HG03442 (cell line): Measurements from ENCODE around the gene C1QTNF12.

Experiments
- ATAC-seq: cut with Tn5 transposase; IDR thresholded peaks from one replicate; pipeline ENCODE4 v1.9.1; 2021; ENCODE audit warnings: mild to moderate bottlenecking, moderate library complexity; ENCODE audit not compliant: unreplicated experiment

Gene C1QTNF12

DNA sequence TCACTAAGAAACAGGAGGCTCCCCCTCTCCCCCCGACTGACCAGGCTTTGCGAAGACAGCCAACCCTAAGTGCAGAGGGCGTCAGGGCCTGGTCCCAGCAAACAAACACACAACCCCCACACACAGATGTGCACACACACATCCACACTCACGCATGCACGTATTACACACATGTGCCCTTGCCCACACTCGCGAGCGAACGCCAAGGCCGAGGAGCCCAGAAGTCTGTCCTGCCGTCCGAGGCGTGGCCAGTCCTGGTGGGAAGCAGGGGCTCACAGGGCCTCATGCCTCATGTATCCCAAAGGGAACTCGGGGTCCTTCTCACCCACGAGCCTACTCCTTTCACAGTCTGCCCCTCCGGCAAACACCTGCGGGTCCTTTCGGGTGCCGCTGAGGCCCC lies 16.8 kb downstream of the C1QTNF12 start:
- no peak for ATAC-seq

DNA sequence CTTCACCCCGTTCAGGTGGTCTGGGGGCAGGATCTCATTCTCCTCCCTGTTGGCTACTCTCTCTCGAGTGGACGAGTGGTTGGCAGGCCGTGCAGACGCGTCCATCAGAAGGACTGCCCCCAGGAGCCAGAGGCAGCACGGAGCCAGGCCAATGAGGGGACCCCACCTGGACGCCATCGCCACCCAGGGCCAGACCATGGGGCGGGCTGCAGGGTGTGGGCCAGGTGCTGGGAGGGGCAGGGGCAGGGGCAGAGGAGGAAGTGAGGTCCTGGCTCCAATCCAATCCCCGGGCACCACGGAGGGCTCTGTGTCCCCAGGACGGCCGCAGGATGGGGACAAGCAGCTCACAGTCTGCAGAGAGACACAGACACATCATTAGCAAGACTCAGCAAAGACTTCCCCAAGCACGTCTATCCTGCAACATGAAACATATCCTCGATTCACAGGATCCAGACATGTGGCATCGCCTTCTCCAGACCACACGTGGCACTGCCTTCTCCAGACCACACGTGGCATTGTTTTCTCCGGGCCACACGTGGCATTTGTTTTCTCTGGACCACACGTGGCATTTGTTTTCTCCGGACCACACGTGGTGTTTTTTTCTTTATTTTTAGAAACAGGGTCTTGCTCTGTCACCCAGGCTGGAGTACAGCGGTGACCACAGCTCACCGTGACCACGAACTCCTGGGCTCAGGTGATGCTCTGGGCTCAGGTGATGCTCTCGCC lies 17.8 kb downstream of the C1QTNF12 start:
- no peak for ATAC-seq

DNA sequence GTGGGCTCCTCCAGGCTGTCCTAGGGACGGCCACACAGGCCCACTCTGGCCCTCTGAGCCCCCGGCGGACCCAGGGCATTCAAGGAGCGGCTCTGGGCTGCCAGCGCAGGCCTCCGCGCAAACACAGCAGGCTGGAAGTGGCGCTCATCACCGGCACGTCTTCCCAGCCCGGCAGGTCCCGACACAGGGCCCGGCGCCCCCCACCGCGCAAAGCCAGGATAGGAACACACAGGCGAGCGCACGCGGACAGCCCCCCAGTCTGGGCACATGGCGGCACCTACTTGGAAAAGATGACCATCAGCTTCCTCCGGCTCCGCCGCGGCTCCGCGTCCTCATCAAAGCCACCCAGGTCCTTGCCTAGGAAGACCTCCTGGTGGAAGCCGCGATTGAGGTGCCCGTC lies 18.3 kb downstream of the C1QTNF12 start:
- ATAC-seq: no peak

DNA sequence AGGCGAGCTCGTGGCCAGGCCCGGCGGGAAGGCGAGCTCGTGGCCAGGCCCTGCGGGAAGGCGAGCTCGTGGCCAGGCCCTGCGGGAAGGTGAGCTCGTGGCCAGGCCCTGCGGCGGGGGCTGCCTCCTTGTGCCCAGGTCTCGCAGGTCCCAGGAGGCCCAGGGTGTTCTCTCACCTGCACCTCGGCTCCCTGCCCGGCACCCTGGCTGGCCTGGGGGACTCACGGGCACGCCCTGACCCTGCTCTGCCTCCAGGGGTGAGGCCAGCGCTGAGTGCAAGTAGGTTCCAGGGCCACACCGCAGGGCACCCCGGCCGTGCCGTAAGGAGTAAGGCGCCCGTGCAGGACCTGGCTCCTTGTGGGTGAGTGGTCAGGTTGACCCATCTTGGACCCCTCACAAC lies 19.1 kb downstream of the C1QTNF12 start:
- ATAC-seq: no peak

DNA sequence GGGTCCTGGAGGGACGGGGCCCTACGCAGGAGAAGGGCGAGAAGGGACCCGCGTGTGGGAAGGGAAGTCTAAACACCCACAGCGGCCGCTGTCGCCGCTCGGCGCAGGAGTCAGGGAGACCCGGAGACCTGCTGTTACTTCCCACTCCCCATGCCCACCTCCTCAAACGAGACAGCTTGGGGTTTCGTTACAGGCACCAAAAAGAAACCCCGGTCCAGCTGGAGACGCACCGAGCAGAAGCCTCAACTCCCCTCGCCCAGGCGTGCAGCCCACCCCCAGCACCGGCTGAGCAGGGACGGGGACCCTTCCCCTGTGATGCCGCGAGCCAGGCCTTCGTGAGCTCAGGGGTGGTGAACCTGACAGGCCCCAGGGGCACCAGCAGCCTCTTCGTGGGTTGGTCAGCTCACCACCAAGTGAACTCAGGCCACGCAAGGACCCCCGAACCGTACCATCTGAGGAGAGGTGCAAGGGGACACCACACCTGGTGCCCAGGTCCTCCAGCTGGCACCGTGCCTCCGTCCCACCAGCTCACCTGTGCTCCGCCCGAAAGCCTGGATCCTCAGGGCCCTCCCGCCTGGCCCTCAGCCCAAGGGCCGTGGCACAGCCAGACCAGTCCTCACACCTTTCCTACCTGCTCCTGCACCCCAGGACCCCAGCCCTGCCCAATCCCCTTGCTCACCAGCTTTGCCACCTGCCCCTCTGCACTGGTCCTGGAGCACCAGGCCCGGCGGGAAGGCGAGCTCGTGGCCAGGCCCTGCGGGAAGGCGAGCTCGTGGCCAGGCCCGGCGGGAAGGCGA lies 19.8 kb downstream of the C1QTNF12 start:
- ATAC-seq: no peak

DNA sequence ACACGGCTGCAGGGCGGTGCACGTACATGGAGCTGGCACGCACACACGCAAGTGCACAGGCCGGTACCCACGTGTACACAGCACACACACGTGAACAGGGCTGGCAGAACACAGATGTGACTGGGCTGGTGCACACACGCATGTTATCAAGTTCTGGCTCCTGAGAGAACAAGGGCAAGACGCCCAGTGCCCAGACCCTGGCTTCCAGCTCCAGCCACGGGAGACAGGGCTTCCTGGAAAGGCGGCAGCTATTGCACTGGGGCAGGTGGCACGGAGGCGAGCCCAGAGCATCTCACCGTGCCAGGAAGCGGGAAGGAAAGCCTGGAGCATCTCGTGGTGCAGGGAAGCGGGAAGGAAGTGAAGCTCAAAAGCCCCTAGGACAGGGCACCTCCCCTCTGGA lies 20.6 kb downstream of the C1QTNF12 start:
- ATAC-seq: no peak

DNA sequence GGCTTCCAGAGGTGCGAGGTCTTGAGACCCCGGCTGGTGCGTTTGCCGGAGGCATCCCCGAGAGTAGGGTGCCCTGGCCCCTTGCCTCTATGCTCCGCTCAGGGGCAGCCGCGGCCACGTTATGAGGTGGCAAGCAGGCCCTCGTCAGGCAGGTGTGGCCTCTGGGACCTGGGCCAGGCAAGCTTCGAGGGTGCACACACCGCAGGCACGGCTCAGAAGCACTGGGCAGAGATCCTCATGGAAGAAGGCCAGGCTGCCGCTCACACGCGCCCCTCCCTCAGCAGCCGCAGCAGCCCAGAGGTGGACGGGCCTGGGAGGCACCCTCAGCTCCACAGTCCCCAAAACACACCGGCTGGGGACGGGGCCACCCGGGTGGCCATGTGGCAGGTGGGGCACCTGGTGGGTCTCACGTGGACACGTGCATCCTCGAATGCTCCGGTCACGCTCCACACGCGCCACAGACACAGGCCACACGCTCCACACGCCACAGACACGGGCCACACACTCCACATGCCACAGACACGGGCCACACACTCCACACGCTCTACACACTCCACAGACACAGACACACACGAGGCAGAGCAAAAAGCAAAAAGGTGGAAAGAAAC lies 21.2 kb downstream of the C1QTNF12 start:
- ATAC-seq: no peak

DNA sequence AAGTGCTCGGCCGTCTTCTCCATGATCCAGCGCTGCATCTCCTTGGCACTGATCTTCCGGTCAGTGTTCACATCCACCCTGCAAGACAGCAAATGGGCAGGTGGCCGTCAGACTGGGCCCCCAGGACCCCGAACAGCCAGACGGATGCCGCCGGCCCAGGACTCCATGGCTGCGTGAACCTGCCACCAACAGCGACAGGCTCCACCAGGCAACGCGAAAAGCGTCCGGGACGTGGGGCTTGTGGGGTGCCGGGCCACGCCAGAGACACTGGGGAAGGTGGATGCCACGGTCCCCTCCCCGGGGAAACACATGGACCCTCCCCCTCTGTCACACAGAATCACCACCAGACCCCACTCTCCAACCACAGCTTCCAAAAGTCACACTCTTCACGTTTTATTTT lies 22.6 kb downstream of the C1QTNF12 start:
- ATAC-seq: no peak

DNA sequence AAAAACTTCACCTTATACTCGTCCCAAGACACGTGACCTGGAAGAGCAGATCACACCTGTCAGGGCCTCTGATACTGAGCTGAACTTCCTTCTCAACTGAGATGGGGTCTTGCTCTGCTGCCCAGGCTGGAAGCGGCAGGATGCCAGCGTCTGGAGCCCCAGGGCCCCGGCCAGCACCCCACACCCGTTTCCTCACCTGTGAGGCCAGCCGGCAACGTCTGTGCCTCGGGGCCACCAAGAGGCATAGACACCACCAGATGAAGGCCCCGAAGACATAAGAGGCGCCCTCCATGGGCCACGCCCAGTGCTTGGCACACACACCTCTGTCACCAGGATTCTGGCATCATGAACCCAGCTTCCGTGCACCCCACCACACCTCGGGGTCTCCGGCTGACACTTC lies 23.2 kb downstream of the C1QTNF12 start:
- no peak for ATAC-seq

DNA sequence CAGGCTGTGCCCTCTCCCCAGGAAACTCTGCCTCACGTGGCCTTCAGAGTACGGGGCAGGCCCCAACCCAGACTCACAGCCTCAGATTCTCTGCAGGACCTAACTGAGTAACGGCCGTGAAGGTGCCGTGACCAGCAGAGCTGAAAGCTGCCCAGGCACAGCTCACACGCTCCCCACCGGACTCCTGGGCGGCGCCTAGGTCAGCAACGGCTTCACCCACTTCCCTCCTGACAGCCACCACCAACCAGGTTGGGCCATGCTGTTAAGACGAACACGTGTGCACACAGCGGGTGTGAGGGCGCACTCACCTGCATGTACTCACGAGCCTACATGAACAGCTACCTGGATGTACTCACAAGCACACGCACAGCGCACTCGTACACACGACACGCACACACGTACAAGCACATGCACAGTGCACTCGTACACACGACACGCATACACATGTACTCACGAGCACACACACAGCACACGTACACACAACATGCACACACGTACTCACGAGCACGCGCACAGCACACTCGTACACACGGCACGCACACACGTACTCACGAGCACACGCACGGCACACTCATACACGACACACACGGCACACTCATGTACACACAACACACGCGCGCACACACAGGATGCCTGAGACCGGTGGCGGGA lies 23.8 kb downstream of the C1QTNF12 start:
- no peak for ATAC-seq

DNA sequence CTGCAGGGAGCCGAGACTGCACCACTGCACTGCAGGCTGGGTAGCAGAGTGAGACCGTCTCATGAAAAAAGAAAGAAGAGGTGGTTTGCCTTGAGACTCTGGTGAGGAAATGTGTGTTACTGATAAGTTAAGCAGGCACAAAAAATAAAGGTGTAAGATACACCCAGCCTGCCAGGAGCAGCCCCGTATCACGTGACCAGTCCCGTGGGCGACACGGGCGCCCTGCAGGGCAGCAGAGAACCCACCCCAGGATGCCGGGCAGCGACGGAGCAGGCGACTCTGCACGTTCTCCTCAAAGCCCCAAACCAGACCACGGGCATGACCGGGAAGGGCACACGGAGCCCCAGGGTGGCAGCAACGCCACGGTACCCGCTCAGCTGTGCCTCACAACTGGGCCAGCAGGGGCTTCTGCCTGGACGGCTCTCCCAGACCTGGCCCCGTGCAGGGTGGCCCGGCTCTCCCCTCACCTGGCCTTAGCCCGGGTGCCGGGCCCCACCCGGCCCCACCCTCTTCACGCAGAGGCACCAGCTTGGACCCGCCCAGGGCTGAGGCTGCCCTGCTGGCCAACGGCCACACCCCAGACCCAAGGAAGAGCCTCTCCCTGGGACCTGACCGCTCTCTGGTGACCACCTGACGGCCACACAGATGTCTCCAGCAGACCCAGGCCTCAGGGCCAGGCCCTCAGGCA lies 24.5 kb downstream of the C1QTNF12 start:
- ATAC-seq: no peak

DNA sequence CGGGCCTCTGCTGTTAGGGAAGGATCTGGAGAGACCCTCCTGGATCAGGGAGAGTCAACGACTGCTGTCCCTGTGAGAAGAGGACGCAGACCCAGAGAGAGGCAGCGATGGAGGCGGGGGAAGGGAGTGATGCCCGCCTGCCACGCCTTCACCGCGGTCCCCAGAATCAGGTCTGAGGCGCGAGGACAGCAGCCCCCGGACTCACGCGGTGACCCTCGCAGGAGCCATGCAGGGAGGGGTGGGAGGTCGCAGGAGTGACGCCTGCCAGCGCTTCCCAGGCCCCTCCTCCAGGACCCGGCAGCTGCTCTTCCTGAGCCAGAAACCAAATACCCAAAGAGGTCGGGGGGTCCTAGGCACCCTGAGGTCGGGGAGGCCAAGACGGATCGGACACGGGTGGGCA lies 26.3 kb downstream of the C1QTNF12 start:
- no peak for ATAC-seq

DNA sequence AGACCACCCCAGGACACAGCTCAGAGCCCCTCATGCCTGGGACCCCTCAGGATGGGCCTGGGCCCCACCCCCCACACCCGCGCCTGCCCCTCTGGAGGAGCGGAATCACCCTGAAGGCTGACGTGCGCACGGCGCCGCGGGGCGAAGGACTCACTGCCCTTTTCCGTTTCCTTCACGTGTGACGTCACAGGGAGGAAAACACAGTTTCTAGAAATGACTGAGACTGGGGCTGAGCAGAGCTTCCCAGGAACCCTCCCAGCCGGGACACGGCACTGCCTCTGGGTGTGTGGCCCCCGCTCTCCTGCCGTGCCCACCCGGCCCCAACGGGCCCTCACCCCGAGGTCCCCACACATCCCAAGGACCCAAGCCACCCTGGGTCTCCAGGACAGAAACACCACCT lies 27.2 kb downstream of the C1QTNF12 start:
- ATAC-seq: no peak

DNA sequence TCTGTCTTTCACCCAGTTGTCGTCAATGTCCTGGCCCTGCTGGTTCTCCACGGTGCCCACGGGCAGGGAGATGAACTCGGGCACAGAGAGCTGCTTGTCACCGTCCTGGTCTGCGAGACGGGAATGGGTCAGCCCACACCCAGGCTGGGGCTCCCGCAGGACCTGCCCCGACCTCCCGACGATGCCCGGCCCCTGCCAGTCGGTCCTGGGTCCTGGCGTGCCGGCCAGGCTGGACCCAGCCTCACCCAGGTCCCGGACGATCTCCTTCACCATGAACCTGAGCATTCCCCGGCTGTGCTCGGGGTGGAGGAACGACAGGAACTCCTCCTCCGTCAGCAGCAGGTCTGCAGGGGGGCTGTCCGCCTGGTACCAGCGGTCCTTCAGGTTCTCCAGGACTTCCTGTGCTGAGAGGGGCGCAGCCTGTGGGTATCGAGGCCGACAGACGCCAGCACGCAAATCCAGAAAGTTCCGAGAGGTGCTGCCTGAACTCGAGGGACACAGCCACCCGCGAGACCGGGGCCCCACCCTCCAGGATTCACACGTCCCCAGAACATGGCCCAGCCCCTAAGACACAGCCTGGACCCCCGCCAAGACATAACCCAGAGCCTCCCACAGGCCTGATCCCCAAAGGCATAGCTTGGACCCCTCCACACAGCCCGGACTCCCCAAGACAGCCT lies 27.9 kb downstream of the C1QTNF12 start:
- no peak for ATAC-seq

DNA sequence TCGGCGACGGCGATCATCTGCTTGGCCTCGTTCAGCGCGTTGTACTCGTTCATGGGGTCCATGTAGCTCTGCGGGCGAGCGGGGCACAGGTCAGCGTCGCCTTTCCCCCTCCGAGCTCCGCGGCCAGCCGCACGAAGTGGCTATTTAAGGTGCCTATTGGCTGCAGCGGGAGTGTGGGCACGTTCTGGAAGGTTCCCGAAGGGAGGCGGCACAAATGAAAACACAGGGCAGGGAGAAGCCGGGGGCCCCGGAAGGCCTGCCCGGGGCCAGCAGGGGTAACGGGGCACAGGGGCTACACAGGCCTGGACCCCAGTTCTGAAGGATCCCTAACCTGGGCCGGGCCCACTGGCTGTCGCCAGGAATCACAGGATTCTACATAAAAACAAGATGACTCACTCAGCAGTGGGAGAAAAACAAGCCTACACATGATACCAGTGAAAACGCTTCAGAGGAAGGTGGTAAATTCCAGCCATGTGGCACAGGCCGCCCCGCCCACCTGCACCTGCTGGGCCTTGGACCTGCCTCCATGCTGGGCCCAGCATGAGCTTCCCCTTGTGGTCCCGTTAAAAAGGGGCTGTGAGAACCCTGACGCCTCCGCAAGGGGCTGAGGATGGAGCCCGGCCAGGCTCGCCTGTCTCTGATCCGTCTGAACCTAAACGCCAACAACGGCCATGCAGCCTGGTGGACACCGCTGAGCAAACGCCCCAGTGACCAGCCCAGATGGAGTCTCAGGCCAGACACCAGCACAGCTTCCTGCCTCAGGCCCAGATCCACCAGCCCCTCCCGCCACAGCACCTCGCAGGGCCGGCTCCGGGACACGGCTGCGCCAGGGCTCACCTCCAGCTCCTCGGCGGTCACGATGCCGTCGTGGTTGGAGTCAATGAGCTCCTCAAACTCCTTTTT lies 28.6 kb downstream of the C1QTNF12 start:
- ATAC-seq: no peak

DNA sequence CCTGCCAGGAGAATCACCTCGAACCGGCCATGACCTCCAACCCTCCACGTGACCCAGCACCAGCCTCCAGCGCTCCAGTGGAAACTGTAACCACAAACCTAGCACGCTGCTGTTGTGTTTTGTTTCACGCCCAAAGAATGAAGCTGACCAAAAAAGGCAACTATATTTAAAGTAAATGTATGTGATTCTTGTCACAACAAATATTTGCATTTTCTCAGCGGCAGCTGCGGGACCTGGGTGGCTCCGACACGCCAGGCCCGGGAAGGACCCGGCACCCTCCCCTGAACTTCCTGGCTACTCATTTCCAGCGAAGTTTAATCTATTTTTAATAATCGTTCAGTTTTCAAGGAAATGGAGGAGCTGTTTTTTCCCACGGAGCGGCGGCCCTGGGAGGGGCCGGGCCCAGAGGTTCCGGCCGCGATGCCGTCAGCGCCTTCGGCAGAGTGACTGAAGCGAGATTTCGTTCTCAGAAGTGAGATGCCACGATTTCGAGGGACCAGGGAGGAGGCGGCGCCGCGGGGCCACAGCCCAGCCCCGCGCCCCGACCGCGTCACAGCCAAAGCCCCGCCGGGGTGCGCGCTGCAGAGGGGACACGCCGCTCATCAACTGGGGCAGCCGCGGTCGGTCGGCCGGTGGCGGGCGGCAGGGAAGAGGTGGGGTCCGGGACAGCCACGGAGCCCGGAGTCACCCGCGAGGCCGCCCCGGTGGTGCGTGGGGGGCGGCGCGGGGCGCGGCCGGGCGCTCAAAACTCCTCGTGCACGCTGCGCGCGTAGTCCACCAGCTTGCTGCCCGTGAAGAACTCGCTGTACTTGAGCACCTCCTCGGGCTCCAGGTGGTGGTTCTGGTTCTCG lies 29.5 kb downstream of the C1QTNF12 start:
- no peak for ATAC-seq

DNA sequence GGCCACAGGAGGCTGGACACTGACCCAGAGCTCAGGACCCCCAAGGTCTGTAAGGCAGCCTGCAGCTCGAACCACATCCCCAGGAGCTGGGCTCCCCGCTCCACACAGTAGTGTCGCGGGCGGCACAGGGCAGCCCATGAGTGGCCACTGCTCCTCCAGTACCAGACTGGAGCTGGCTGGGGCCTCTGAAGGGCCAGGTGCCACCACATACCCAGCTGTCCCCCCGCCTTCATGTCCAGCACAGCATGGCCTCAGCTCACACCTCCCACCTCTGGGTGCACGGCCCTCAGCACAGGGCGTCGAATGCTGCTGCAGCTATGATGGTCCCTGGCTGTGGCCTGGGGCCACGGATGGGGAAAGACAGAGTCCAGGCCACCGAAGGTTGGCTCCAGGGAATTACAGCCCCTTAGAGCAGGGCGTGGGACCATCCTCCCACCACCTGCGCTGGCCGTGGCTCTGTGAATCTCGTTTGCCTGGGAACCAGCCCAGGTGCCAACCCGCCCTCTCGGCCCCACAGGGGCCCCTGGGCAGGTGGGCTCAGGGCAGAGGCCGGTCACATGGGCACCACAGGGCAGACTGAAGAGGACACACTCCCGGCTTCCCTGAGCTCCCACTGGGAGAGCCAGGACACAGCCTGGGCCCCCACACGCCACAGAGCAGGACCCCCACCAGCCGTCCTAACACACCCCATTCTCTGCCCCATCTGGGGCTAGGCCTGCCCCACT lies 30.5 kb downstream of the C1QTNF12 start:
- ATAC-seq: no peak
